MM.1S (cell line): Measurements from ENCODE around the gene TNFSF8.

Source experiments
- DNase-seq: peaks from one replicate; pipeline ENCODE4 v3.0.0-alpha.2; 2015
- H2AFZ ChIP-seq: fragments of 300-600 bp; sonication (generic); 2 replicates; pipeline ENCODE4 v1.6.0; 2016; ENCODE audit warnings: antibody characterized with exemption, low read length
- H3F3A ChIP-seq: fragments of 300-600 bp; sonication (generic); 2 replicates; pipeline ENCODE4 v1.6.1; 2016; ENCODE audit warnings: mild to moderate bottlenecking, antibody characterized with exemption, low read length, moderate library complexity, mixed read lengths; ENCODE audit not compliant: insufficient read depth
- H3K27ac ChIP-seq: fragments of 300-600 bp; sonication (generic); 2 replicates; pipeline ENCODE4 v1.5.1; 2016; ENCODE audit warnings: mild to moderate bottlenecking, low read length
- H3K27me3 ChIP-seq: fragments of 300-600 bp; sonication (generic); replicated peaks from 2 replicates; pipeline ENCODE4 v1.6.0; 2016; ENCODE audit warnings: low read length; ENCODE audit not compliant: insufficient read depth
- H3K36me3 ChIP-seq: fragments of 300-600 bp; sonication (generic); replicated peaks from 2 replicates; pipeline ENCODE4 v1.6.1; 2016; ENCODE audit warnings: mild to moderate bottlenecking, low read length, mixed read lengths; ENCODE audit not compliant: insufficient read depth
- H3K4me1 ChIP-seq: fragments of 300-600 bp; sonication (generic); 2 replicates; pipeline ENCODE4 v1.6.1; 2016; ENCODE audit warnings: low read length, mixed read lengths
- H3K4me2 ChIP-seq: fragments of 300-600 bp; sonication (generic); 2 replicates; pipeline ENCODE4 v1.6.0; 2016; ENCODE audit warnings: low read depth, low read length
- H3K4me3 ChIP-seq: fragments of 300-600 bp; sonication (generic); 2 replicates; pipeline ENCODE4 v1.5.1; 2016; ENCODE audit warnings: low read length, mixed read lengths
- H3K79me2 ChIP-seq: fragments of 300-600 bp; sonication (generic); 2 replicates; pipeline ENCODE4 v1.6.1; 2016; ENCODE audit warnings: mixed run types, low read length, mixed read lengths
- H3K9ac ChIP-seq: fragments of 300-600 bp; sonication (generic); 2 replicates; pipeline ENCODE4 v1.6.1; 2016; ENCODE audit warnings: low read length, mixed read lengths
- H3K9me2 ChIP-seq: fragments of 300-600 bp; sonication (generic); replicated peaks from 2 replicates; pipeline ENCODE4 v1.6.1; 2016; ENCODE audit warnings: mild to moderate bottlenecking, low read length, mixed read lengths; ENCODE audit not compliant: insufficient read depth
- H3K9me3 ChIP-seq: fragments of 300-600 bp; sonication (generic); replicated peaks from 2 replicates; pipeline ENCODE4 v1.6.1; 2016; ENCODE audit warnings: mild to moderate bottlenecking, low read length, mixed read lengths; ENCODE audit not compliant: insufficient read depth
- H4K20me1 ChIP-seq: fragments of 300-600 bp; sonication (generic); 2 replicates; pipeline ENCODE4 v1.6.1; 2016; ENCODE audit warnings: mild to moderate bottlenecking, low read length, moderate library complexity, mixed read lengths; ENCODE audit not compliant: insufficient read depth
- CTCF ChIP-seq: fragments of 300-600 bp; sonication (generic); IDR thresholded peaks from 2 replicates; pipeline ENCODE4 v1.5.1; 2016; ENCODE audit warnings: antibody characterized with exemption, low read length, mixed read lengths
- EZH2 ChIP-seq: fragments of 300-600 bp; sonication (generic); optimal IDR thresholded peaks from 2 replicates; pipeline ENCODE3; 2017; ENCODE audit warnings: low read depth, mild to moderate bottlenecking, antibody characterized with exemption, low read length, mixed read lengths
- EZH2phosphoT487 ChIP-seq: fragments of 300-600 bp; sonication (generic); IDR thresholded peaks from 2 replicates; pipeline ENCODE4 v1.6.1; 2018; ENCODE audit warnings: antibody characterized with exemption, low read length

The TNFSF8 gene

GRCh38 chr9:114938687-114939575 lies 8.5 kb upstream of the TNFSF8 start:
- Histone ChIP-seq H3F3A (no peaks in the 10 kb centered on the region), H3K9ac (no peak overlapping the region), H3K27ac (no peak overlapping the region), H3K4me3 (no peak overlapping the region), H3K36me3 (no peaks in the 10 kb centered on the region), H3K4me2 (no peak overlapping the region), H3K79me2 (no peaks in the 10 kb centered on the region), H3K9me3 (no peaks in the 10 kb centered on the region), H3K4me1 (no peaks in the 10 kb centered on the region), H3K27me3 (no peaks in the 10 kb centered on the region), H3K9me2 (no peaks in the 10 kb centered on the region), H2AFZ (no peak overlapping the region), H4K20me1 (no peaks in the 10 kb centered on the region)
- no peak for TF ChIP-seq EZH2phosphoT487
- TF ChIP-seq EZH2, result no peak
- no peak for TF ChIP-seq CTCF
- DNase-seq, result no peak

DNA sequence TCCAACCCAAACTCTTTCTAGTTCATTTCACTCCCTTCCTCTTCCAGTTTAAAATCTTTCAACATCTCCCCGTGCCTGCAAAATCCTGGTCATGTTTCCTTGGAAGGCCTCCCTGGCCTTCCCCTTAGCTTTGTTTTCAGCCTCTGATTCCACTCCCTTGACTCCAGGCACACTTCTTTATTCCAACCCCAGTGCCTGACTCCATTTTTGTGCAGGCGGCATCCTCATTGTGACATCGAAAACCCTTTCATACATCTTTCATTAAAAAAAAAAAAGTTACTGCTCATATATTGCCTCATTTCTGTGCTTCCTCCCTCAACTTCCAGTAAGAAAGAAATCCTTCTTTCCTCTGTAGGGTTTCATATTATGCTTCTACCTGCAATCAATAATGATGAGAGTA lies 7.1 kb upstream of the TNFSF8 start:
- H3K27me3 ChIP-seq, result no peaks in the 10 kb centered on the region
- H3K9me3 ChIP-seq, result no peaks in the 10 kb centered on the region
- no peak overlapping the region for H3K4me3 ChIP-seq
- no peak for TF ChIP-seq EZH2phosphoT487
- TF ChIP-seq EZH2, result no peak
- TF ChIP-seq CTCF, result no peak
- no peaks in the 10 kb centered on the region for H3F3A ChIP-seq
- no peaks in the 10 kb centered on the region for H3K79me2 ChIP-seq
- no peak overlapping the region for H2AFZ ChIP-seq
- no peaks in the 10 kb centered on the region for H3K36me3 ChIP-seq
- no peaks in the 10 kb centered on the region for H4K20me1 ChIP-seq
- H3K4me1 ChIP-seq, result no peaks in the 10 kb centered on the region
- H3K9me2 ChIP-seq, result no peaks in the 10 kb centered on the region
- no peak overlapping the region for H3K4me2 ChIP-seq
- H3K9ac ChIP-seq, result no peak overlapping the region
- no peak for DNase-seq
- H3K27ac ChIP-seq, result no peak overlapping the region

- no peak overlapping the region for H3K4me2 ChIP-seq
- H3K9ac ChIP-seq, result no peak overlapping the region
- no peak overlapping the region for H3K27ac ChIP-seq
- no peaks in the 10 kb centered on the region for H3F3A ChIP-seq
- H3K4me3 ChIP-seq, result no peak overlapping the region
- no peak for DNase-seq
- H3K36me3 ChIP-seq, result no peaks in the 10 kb centered on the region
- no peaks in the 10 kb centered on the region for H3K9me3 ChIP-seq
- H3K9me2 ChIP-seq, result no peaks in the 10 kb centered on the region
- no peaks in the 10 kb centered on the region for H4K20me1 ChIP-seq
- no peaks in the 10 kb centered on the region for H3K27me3 ChIP-seq
- no peaks in the 10 kb centered on the region for H3K79me2 ChIP-seq
- TF ChIP-seq CTCF, result no peak
- no peak for TF ChIP-seq EZH2
- TF ChIP-seq EZH2phosphoT487, result no peak
- no peaks in the 10 kb centered on the region for H3K4me1 ChIP-seq
- H2AFZ ChIP-seq, result no peak overlapping the region
Observed at GRCh38 chr9:114936581-114936980, 6.2 kb upstream of the TNFSF8 start.
